ENCODE measurements around the gene HSFX2.
"Not testable (repeated sequence)": the region's sequence is repeated elsewhere in the genome, so short reads cannot be mapped to it uniquely, and the experiment has no call there.

Gene HSFX2

DNA sequence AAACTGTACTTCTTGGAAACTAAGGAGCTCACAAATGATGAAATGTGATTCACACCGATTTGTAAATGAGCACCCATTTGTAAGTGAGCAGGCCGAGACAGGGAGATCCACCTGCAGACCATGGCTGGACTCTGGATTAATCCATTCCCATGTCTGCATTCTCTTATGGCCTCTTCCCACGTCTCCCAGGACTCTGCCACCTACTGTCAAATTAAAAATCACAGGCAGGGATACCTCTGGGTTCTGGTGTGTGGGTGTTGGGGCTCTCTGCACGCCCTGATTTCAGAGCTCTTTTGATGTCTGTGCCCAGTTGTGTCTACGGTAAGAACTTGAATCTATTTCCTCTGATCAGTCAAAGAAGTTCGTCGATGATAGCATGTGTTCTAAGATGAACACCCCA is 4.1 kb downstream of the HSFX2 start:
- not testable (repeated sequence) for H3K4me1 ChIP-seq (ENCODE audit: control insufficient read depth, insufficient read depth, low read length, poor library complexity, severe bottlenecking); H3K27ac ChIP-seq (ENCODE audit: low read depth, low read length, severe bottlenecking); H3K4me3 ChIP-seq (ENCODE audit: extremely low read depth, insufficient read depth, low read length, poor library complexity, severe bottlenecking); H3K36me3 ChIP-seq (ENCODE audit: control insufficient read depth, insufficient read depth, low read length); H3K9me3 ChIP-seq (ENCODE audit: control insufficient read depth, low read length)
- WGBS, 2 experiments (ENCODE audit: insufficient coverage in 2 of 2), result no CpG with 5 or more reads among the region's 7 CpGs

DNA sequence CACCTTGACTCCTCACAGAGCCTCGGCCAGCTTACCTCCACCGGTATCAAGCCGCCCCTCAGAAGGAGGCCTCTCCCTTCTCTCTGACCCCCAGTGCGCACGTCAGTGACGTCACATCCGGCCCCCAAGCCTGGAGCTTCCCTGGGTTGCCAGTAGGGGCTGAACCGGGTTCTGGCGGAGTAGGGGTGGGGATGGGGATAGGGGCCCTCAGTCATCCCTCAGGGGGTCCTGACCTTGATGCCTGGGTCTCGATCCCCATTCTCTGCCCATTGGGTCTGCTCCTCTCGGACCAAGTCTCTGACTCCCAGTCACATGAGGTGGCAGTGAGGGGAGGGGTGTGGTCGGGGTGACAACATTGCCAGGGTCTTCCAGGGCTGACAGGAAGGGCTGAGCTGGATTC is 7.8 kb downstream of the HSFX2 start, which contains the start of gene MAGEA9B:
MAGEA9B (minus strand) TSS at position 101 of the 400 bp plus-strand sequence. CDS start 4,280 bp downstream, outside the sequence.
- H3K9me3 ChIP-seq (ENCODE audit: control insufficient read depth, low read length); H3K4me1 ChIP-seq (ENCODE audit: control insufficient read depth, insufficient read depth, low read length, poor library complexity, severe bottlenecking): not testable (repeated sequence)
- WGBS, 2 experiments (ENCODE audit: insufficient coverage in 2 of 2), result no CpG with 5 or more reads among the region's 12 CpGs

DNA sequence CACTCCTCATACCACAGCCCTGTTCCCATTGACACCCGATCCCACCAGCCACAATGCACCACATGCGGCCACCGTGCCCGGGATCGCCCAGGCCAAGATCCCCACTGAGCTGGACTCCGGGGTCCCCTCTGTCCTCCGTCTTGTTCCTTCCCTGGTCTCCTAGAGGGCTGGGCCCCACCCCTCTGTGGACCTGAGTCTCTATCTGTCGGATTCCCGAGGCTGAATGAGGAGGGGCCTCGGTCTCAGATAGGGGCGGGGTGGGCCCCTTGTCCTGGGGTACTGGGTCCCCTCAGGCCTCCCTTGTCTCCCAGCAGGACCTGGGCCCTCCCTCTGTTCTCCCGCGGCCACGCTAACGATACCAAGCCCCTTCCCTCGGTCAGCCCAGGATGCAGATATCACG is 9.5 kb downstream of the HSFX2 start:
- H3K4me3 ChIP-seq (ENCODE audit: extremely low read depth, insufficient read depth, low read length, poor library complexity, severe bottlenecking); H3K9me3 ChIP-seq (ENCODE audit: control insufficient read depth, low read length); H3K36me3 ChIP-seq (ENCODE audit: control insufficient read depth, insufficient read depth, low read length); H3K27ac ChIP-seq (ENCODE audit: low read depth, low read length, severe bottlenecking); H3K4me1 ChIP-seq (ENCODE audit: control insufficient read depth, insufficient read depth, low read length, poor library complexity, severe bottlenecking): not testable (repeated sequence)
- no CpG with 5 or more reads among the region's 17 CpGs for WGBS, 2 experiments (ENCODE audit: insufficient coverage in 2 of 2)

More for the DNA sequence above, 7.8 kb downstream of the HSFX2 start, which contains the start of gene MAGEA9B:
- not testable (repeated sequence) for H3K4me3 ChIP-seq (ENCODE audit: extremely low read depth, insufficient read depth, low read length, poor library complexity, severe bottlenecking); H3K36me3 ChIP-seq (ENCODE audit: control insufficient read depth, insufficient read depth, low read length); H3K27ac ChIP-seq (ENCODE audit: low read depth, low read length, severe bottlenecking)

DNA sequence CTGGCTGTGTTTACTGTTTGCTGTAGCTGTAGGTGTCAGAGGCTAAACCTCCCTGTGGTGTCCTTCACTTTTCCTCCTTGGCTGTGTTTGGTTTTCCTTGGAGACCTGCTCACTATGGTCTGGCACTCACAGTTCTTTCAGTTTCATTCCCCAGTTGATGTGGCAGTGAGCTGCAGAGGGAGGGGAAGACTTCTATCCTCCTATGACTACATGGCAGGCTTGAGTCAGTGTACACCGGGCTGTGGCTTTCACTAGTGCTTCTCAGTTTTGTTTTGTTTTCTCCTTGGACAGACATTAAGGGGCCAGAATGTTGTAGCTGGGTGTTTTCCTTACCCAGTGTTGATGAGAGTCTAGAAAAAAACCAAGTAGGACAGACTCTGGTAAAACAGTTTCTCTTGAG is 21.7 kb downstream of the HSFX2 start:
- not testable (repeated sequence) for H3K4me3 ChIP-seq (ENCODE audit: extremely low read depth, insufficient read depth, low read length, poor library complexity, severe bottlenecking); H3K9me3 ChIP-seq (ENCODE audit: control insufficient read depth, low read length); H3K4me1 ChIP-seq (ENCODE audit: control insufficient read depth, insufficient read depth, low read length, poor library complexity, severe bottlenecking); H3K27ac ChIP-seq (ENCODE audit: low read depth, low read length, severe bottlenecking); H3K36me3 ChIP-seq (ENCODE audit: control insufficient read depth, insufficient read depth, low read length)
- WGBS, 2 experiments (ENCODE audit: insufficient coverage in 2 of 2), result no CpG with 5 or more reads among the region's 1 CpG

DNA sequence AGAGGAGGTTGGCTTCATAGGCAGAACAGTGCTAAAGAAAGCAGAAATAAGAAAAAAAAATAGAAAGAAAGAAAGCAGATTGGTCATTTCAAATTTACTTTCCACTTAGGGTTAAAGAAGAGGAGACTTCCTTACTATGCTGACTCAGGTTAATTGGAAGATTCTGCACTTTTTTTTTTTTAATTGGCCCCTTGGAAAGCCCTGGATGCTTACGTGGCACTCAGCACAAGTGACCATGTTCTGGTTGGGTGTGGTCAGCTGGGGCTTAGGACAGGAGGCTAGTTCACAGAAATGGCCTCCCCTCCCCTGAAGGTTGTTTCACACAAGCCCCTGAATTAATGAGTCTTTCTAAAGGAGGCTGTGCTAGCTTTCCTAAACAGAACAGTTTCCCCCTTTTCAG is 22.4 kb downstream of the HSFX2 start:
- H3K27ac ChIP-seq (ENCODE audit: low read depth, low read length, severe bottlenecking), result no peak overlapping the region

DNA sequence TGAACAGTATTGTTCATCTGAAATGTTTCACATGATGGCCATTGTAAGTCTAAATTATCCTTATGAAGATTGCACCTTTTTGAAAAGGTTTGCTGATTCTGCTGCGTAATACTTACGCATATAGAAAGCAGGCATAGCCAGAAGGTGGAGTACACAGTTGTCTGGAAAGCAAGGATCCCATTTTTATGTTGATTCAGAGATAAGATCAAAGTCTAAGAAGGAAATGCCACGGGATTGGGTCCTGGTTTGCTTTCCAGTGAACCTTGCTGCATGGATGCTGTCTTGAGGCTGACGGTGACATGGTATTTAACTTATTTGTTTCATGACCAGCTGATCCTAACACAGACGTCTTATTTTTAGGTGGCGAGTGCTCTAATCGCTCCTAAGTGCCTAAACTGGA is 23.3 kb downstream of the HSFX2 start:
- H3K4me1 ChIP-seq (ENCODE audit: control insufficient read depth, insufficient read depth, low read length, poor library complexity, severe bottlenecking), result peaks cover 9% of the 10 kb centered on the region
- 84 to 100% methylated on average over 4 to 5 of the region's 7 CpGs for WGBS, 2 experiments (ENCODE audit: insufficient coverage in 2 of 2)
- H3K27ac ChIP-seq (ENCODE audit: low read depth, low read length, severe bottlenecking), result no peak overlapping the region

More for the DNA sequence above, 22.4 kb downstream of the HSFX2 start:
- H3K4me1 ChIP-seq (ENCODE audit: control insufficient read depth, insufficient read depth, low read length, poor library complexity, severe bottlenecking), result peaks cover 9% of the 10 kb centered on the region
- no peak overlapping the region for H3K4me3 ChIP-seq (ENCODE audit: extremely low read depth, insufficient read depth, low read length, poor library complexity, severe bottlenecking)
- WGBS, 2 experiments (ENCODE audit: insufficient coverage in 2 of 2), result no CpG with 5 or more reads among the region's 1 CpG
- no peaks in the 10 kb centered on the region for H3K9me3 ChIP-seq (ENCODE audit: control insufficient read depth, low read length)
- H3K36me3 ChIP-seq (ENCODE audit: control insufficient read depth, insufficient read depth, low read length), result no peaks in the 10 kb centered on the region

DNA sequence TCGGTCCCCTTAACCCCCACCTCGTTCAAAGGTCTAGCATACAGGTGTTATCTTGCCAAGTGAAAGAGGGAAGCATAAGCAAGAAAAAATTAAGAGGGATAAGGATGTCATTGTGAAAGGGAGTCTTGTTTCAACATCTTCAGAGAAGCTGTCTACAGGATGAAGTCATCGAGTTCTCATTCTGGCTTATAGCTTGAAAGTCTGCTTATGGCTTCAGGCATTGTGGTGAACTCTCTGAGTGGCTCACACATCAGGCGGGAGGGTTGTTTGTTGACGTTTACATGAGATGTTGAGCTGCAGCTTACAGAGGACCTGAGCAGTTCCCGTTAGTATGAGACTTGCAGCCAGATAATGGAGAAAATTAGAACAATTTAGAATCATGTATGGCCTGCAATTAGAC is 24.4 kb downstream of the HSFX2 start:
- H3K27ac ChIP-seq (ENCODE audit: low read depth, low read length, severe bottlenecking), result no peak overlapping the region
- peaks cover 9% of the 10 kb centered on the region for H3K4me1 ChIP-seq (ENCODE audit: control insufficient read depth, insufficient read depth, low read length, poor library complexity, severe bottlenecking)
- WGBS, 2 experiments (ENCODE audit: insufficient coverage in 2 of 2), result 60 to 90% methylated on average over 1 to 4 of the region's 6 CpGs
- H3K4me3 ChIP-seq (ENCODE audit: extremely low read depth, insufficient read depth, low read length, poor library complexity, severe bottlenecking), result no peak overlapping the region
- no peaks in the 10 kb centered on the region for H3K36me3 ChIP-seq (ENCODE audit: control insufficient read depth, insufficient read depth, low read length)
- no peaks in the 10 kb centered on the region for H3K9me3 ChIP-seq (ENCODE audit: control insufficient read depth, low read length)

More for the DNA sequence above, 23.3 kb downstream of the HSFX2 start:
- Histone ChIP-seq H3K36me3 (ENCODE audit: control insufficient read depth, insufficient read depth, low read length) (no peaks in the 10 kb centered on the region), H3K4me3 (ENCODE audit: extremely low read depth, insufficient read depth, low read length, poor library complexity, severe bottlenecking) (no peak overlapping the region), H3K9me3 (ENCODE audit: control insufficient read depth, low read length) (no peaks in the 10 kb centered on the region)

DNA sequence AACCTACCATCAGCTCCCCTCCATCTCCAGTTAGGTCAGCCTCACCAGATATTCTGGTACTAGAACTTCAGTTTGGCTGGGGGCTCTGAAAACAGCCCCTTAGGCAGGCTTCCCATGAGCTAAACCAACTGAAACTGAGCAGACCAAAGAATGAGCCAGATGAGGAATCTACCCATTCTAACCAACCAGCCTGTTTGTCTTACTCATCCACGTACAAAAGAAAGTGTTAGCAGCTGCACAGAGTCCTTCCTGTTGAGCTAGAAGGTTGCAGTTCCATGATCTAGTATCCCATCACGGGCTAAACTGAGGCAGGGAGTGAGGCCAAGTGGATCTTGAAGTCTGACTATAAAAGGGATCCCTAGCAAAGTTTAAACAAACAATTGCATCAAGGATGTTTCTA is 25.3 kb downstream of the HSFX2 start:
- H3K4me1 ChIP-seq (ENCODE audit: control insufficient read depth, insufficient read depth, low read length, poor library complexity, severe bottlenecking), result peaks cover 9% of the 10 kb centered on the region
- no peak overlapping the region for H3K27ac ChIP-seq (ENCODE audit: low read depth, low read length, severe bottlenecking)
- H3K4me3 ChIP-seq (ENCODE audit: extremely low read depth, insufficient read depth, low read length, poor library complexity, severe bottlenecking), result no peak overlapping the region
- 94% methylated on average over 2 of the region's 2 CpGs; no CpG with 5 or more reads in 1 of the 2 experiments for WGBS, 2 experiments (ENCODE audit: insufficient coverage in 2 of 2)
- no peaks in the 10 kb centered on the region for H3K36me3 ChIP-seq (ENCODE audit: control insufficient read depth, insufficient read depth, low read length)
- no peaks in the 10 kb centered on the region for H3K9me3 ChIP-seq (ENCODE audit: control insufficient read depth, low read length)

DNA sequence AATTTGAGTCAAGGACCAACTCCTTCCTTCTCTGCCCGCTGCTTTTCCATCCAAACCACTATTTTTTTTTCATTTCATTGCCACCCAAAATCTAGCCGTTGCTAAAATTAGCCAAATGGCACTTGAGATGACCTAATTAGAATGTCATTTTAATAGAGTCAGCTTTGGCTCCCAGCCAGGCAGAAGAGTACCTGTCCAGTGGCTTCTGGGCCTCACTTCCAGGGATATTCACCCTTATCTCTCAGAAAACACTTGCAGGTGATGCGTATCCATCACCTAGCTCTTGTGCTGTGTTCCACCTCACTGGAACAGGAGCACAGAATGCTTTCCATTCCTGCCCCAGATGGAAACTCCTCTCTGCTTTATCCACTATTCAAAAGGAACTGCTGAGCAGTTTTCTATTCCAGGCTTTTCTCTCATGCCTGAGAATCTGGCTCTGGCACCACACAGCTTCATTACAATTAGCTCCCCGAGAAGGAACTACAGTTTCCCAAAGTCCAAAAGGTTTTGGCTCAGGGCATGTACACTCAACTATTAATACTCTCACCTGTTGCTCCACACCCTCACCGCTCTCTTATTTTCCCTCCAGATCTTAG is 26.3 kb downstream of the HSFX2 start:
- no peaks in the 10 kb centered on the region for H3K9me3 ChIP-seq (ENCODE audit: control insufficient read depth, low read length)
- no peak overlapping the region for H3K27ac ChIP-seq (ENCODE audit: low read depth, low read length, severe bottlenecking)
- WGBS, 2 experiments (ENCODE audit: insufficient coverage in 2 of 2), result 100% methylated on average over 1 to 2 of the region's 5 CpGs
- H3K4me1 ChIP-seq (ENCODE audit: control insufficient read depth, insufficient read depth, low read length, poor library complexity, severe bottlenecking), result peaks cover 9% of the 10 kb centered on the region
- no peaks in the 10 kb centered on the region for H3K36me3 ChIP-seq (ENCODE audit: control insufficient read depth, insufficient read depth, low read length)
- H3K4me3 ChIP-seq (ENCODE audit: extremely low read depth, insufficient read depth, low read length, poor library complexity, severe bottlenecking), result no peak overlapping the region

DNA sequence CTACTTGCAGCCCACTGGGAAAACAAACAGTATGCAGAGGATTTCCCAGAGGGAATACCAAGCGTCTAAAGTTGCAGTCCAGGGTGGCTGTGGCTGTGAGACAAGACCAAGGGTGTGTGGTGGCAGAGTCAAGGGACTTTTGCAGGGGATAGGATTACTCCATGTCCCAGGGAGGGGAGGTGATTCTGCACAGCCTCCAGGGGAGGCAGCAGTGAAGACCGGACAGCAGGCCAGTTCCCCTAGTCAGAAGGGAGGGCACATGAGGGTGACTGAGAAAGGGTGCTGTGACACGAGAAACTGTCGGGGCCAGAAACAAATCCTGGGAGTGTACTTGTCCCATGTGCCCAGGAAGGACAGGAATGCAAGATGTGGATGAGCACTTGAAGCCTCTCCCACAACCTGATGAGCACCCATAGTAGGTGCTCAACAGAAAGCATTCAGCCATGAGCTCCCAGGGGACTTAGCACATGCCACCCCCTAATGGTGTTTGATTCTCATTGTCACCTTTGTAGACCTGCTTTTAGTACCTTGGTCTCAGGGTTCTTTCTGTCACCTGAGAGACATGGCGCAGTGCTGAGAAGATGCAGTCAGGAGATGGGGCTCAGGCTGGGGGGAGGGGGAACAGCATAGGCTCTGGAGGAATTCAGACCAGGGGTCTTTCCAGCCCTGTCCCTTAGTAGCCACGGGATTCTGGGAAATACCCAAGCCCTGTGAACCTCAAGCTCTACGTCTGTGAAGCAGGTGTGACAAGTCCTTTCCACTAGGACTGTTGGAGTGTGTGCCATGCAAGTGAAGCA is 27.3 kb downstream of the HSFX2 start:
- H3K4me3 ChIP-seq (ENCODE audit: extremely low read depth, insufficient read depth, low read length, poor library complexity, severe bottlenecking), result no peak overlapping the region
- H3K27ac ChIP-seq (ENCODE audit: low read depth, low read length, severe bottlenecking), result no peak overlapping the region
- H3K9me3 ChIP-seq (ENCODE audit: control insufficient read depth, low read length), result no peaks in the 10 kb centered on the region
- peaks cover 7% of the 10 kb centered on the region for H3K4me1 ChIP-seq (ENCODE audit: control insufficient read depth, insufficient read depth, low read length, poor library complexity, severe bottlenecking)
- WGBS, 2 experiments (ENCODE audit: insufficient coverage in 2 of 2), result 100% methylated on average over 2 of the region's 7 CpGs; no CpG with 5 or more reads in 1 of the 2 experiments
- H3K36me3 ChIP-seq (ENCODE audit: control insufficient read depth, insufficient read depth, low read length), result no peaks in the 10 kb centered on the region

DNA sequence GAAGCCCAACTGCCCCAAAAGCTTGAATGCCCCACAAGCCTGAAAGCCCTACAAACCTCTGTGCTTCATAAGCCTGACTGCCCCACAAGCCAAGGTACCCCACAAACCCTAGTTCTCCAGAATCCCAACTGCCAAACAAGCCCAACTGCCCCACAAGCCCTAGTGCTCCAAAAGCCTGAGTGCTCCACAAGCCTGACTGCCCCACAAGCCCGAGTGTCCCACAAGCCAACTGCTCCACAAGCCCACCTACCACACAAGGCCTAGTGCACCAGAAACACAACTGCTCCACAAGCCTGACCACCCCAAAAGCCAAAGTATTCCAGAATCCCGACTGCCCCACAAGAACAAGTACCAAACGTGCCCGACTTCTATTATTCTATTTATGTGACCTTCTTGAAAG is 31.8 kb downstream of the HSFX2 start:
- no peaks in the 10 kb centered on the region for H3K36me3 ChIP-seq (ENCODE audit: control insufficient read depth, insufficient read depth, low read length)
- no peaks in the 10 kb centered on the region for H3K9me3 ChIP-seq (ENCODE audit: control insufficient read depth, low read length)
- no CpG with 5 or more reads among the region's 4 CpGs for WGBS, 2 experiments (ENCODE audit: insufficient coverage in 2 of 2)
- H3K4me3 ChIP-seq (ENCODE audit: extremely low read depth, insufficient read depth, low read length, poor library complexity, severe bottlenecking), result no peak overlapping the region
- no peaks in the 10 kb centered on the region for H3K4me1 ChIP-seq (ENCODE audit: control insufficient read depth, insufficient read depth, low read length, poor library complexity, severe bottlenecking)
- no peak overlapping the region for H3K27ac ChIP-seq (ENCODE audit: low read depth, low read length, severe bottlenecking)

Data from mesodermal cell (in vitro differentiated cells).